Transverse colon (tissue), 4 donors: ENCODE measurements around the gene SUZ12.

ENCODE experiments used
- EP300 ChIP-seq: sonication (generic); formaldehyde crosslinking; IDR thresholded peaks from one replicate; pipeline ENCODE4 v1.6.1; 2017; ENCODE audit warnings: antibody characterized with exemption, low read depth
- POLR2A ChIP-seq: fragments of 450-650 bp; IDR thresholded peaks from one replicate; pipeline ENCODE4 v1.6.1; 2016; ENCODE audit warnings: antibody characterized with exemption, mild to moderate bottlenecking, moderate library complexity
- POLR2AphosphoS5 ChIP-seq, 3 donors: sonication (generic); formaldehyde crosslinking; IDR thresholded peaks; one replicate each; pipeline ENCODE4 v1.6.1; 2016; ENCODE audit warnings: antibody characterized with exemption in 3 of 3
- TF ChIP-seq, protein P1 (sequence below), 5 experiments: fragments of 200-600 bp in 3 of 5; fragments of 450-650 bp in 2 of 5; sonication (generic) in 3 of 5; IDR thresholded peaks; 1 replicate in 2 of 5; 2 replicates in 3 of 5; pipeline ENCODE4 v1.5.1; 2016 to 2017; ENCODE audit warnings: antibody characterized with exemption in 5 of 5, inconsistent platforms in 3 of 5, mild to moderate bottlenecking in 2 of 5, moderate library complexity in 1 of 5

DNA sequence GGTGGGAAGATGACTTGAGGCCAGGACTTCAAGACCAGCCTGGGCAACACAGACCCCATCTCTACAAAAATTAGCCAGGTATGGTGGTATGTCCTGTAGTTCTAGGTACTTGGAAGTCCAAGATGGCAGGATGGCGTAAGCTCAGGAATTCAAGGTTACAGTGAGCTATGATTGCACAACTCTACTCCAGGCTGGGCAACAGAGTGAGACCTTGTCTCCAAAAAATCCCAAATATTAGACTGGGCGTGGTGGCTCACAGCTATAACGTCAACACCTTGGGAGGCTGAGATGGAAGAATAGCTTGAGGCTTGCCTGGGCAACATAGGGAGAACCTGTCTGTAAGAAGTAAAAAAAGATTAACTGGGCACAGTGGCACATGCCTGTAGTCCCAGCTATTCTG is 30.8 kb downstream of the SUZ12 start:
- TF ChIP-seq POLR2A = no peak
- TF ChIP-seq, protein P1, sequence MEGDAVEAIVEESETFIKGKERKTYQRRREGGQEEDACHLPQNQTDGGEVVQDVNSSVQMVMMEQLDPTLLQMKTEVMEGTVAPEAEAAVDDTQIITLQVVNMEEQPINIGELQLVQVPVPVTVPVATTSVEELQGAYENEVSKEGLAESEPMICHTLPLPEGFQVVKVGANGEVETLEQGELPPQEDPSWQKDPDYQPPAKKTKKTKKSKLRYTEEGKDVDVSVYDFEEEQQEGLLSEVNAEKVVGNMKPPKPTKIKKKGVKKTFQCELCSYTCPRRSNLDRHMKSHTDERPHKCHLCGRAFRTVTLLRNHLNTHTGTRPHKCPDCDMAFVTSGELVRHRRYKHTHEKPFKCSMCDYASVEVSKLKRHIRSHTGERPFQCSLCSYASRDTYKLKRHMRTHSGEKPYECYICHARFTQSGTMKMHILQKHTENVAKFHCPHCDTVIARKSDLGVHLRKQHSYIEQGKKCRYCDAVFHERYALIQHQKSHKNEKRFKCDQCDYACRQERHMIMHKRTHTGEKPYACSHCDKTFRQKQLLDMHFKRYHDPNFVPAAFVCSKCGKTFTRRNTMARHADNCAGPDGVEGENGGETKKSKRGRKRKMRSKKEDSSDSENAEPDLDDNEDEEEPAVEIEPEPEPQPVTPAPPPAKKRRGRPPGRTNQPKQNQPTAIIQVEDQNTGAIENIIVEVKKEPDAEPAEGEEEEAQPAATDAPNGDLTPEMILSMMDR (IDR thresholded peaks at IDR 0.05) = no peak
- no peak for TF ChIP-seq EP300
- TF ChIP-seq POLR2AphosphoS5 (IDR thresholded peaks at IDR 0.05) = no peak
